GM12873 (cell line): ENCODE data around the gene LYPD8.

Experiments
- TF ChIP-seq, protein P1 (sequence below): IDR thresholded peaks from 2 replicates; pipeline ENCODE4 v1.5.1; 2012; ENCODE audit warnings: low read depth, mild to moderate bottlenecking, moderate library complexity, low read length, control low read depth; ENCODE audit not compliant: insufficient read depth; ENCODE audit errors: missing control alignments

LYPD8 gene

GRCh38 chr1:248779350-248779749 is 23.8 kb upstream of the LYPD8 start:
- TF ChIP-seq, protein P1, sequence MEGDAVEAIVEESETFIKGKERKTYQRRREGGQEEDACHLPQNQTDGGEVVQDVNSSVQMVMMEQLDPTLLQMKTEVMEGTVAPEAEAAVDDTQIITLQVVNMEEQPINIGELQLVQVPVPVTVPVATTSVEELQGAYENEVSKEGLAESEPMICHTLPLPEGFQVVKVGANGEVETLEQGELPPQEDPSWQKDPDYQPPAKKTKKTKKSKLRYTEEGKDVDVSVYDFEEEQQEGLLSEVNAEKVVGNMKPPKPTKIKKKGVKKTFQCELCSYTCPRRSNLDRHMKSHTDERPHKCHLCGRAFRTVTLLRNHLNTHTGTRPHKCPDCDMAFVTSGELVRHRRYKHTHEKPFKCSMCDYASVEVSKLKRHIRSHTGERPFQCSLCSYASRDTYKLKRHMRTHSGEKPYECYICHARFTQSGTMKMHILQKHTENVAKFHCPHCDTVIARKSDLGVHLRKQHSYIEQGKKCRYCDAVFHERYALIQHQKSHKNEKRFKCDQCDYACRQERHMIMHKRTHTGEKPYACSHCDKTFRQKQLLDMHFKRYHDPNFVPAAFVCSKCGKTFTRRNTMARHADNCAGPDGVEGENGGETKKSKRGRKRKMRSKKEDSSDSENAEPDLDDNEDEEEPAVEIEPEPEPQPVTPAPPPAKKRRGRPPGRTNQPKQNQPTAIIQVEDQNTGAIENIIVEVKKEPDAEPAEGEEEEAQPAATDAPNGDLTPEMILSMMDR, result no peak

DNA sequence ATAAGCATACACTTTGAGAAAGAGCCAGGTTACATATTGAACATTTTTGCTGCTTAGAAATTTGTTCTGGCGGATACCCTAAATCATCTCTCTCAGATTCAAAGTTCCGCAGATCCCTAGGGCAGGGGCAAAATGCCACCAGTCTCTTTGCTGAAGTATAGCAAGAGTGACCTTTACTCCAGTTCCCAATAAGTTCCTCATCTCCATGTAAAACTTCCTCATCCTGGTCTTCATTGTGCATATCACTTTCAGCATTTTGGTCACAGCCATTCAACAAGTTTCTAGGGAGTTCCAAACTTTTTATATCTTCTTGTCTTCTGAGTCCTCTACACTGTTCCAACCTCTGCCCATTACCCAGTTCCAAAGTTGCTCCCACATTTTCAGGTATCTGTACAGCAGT is 23.3 kb upstream of the LYPD8 start:
- TF ChIP-seq, protein P1, result no peak

DNA sequence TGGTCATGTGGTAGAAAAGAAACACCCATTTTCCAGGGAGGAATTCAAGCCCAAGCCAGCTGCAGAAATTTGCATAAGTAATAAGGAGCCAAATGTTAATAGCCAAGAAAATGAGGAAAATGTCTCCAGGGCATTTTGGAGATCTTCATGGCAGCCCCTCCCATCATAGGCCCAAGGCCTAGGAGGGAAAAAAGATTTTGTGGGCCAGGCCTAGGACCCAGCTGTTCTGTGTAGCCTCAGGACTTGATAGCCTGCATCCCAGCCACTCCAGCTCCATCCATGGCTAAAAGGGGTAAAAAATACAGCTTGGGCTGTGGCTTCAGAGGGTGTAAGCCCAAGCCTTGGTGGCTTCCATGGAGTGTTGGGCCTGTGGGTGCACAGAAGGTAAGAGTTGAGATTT is 21.4 kb upstream of the LYPD8 start:
- TF ChIP-seq, protein P1, result no peak

DNA sequence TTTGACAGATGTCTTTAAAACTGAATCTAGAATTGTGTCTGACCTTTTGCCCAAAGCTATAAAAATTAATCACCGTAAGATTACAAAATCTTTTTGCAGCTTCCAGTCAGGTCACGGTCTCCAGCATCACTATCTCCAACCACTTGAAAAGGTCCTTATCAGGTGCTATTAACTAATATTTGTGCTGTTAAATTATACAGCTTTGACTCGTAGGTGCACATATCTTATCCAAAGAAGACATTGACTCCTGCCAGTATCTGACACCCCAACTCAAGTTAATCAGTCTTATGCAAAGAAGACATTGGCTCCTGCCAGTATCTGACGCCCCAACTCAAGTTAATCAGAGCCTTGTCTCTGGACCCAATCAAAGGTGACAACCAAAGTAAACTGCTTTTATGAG is 19.9 kb upstream of the LYPD8 start:
- TF ChIP-seq, protein P1, result no peak

- TF ChIP-seq, protein P1, result no peak
Observed at GRCh38 chr1:248759644-248760043, 4.1 kb upstream of the LYPD8 start.

DNA sequence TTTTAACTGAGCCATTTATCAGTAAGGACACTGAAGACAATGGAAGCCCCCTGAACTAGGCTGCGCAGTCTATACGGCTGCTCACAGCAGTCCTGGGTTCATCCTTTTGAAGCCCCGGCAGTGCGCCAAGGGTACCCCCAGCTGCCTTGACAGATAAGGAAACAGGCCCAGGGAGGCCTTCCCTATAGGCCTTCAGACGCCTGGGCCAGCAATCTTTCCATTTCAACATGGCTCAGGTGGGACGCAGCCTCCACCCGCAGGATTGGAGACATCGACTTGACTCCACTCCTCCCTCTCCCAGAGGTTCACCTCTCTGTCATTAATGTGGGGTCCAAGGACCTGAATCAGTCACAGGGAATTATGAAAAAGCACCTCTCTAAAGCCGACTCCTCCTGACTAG is 2.8 kb upstream of the LYPD8 start:
- TF ChIP-seq, protein P1, result no peak

- TF ChIP-seq, protein P1, result no peak
Observed at GRCh38 chr1:248757784-248758195, 2.2 kb upstream of the LYPD8 start.
